Iris pigment epithelial cell (primary cell): Measurements from ENCODE around the gene SRSF10.
"Not testable (repeated sequence)": the region's sequence is repeated elsewhere in the genome, so short reads cannot be mapped to it uniquely, and the experiment has no call there.

Source experiments
- DNase-seq: peaks from one replicate; pipeline ENCODE4 v3.0.0-alpha.2; 2011; ENCODE audit warnings: low read depth

Gene SRSF10

DNA sequence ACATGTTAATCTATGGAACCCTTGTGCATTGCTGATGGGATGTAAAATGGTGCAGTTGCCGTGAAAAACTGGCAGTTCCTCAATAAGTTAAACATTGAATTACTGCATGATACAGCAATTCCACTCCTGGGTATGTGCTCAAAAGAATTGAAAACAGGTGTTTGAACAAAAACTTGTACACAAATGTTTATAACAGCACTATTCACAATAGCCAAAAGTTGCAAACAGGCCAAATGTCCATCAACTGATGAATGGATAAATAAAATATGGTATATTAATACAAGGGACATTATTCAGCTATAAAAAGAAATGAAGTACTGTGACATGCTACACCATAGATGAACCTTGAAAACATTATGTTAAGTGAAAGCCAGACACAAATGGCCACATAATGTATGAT is 17.7 kb upstream of the SRSF10 start:
- no peak for DNase-seq

DNA sequence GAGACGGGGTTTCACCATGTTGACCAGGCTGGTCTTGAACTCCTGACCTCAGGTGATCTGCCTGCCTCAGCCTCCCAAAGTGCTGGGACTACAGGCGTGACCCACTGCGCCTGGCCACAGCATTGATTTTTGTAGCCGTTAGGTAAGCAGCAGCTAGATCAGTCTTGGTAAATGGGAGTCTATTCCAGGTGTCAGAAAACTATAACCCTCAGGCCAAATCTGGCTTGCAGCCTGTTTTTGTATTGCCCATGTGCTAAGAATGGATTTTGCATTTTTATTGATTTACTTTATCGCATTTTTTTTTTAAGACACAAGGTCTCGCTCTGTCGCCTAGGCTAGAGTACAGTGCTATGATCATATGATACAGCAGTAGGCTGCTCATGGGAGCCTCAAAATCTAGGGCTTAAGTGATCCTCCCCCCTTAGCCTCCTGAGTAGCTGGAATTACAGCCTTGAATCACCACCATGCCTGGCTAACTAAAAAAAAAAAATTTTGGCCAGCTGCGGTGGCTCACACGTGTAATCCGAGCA is 16.6 kb upstream of the SRSF10 start:
- DNase-seq, result no peak

DNA sequence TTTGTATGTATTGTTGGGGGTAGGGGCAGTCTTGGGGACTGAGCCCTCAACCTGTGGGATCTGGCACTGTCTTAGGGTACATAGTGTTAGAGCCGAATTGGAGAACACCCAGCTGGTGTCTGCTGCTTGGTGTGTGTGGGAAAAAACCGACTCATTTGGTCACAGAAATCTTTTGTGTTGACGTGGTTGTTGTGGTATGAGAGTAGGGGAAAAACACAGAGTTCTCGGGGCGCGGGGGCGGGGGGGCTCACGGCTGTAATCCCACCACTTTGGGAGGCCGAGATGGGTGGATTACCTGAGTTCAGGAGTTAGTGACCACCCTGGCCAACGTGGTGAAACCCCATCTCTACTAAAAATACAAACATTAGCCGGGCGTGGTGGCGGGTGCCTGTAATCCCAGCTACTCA is 15.3 kb upstream of the SRSF10 start:
- peak; percentile 69 for DNase-seq

DNA sequence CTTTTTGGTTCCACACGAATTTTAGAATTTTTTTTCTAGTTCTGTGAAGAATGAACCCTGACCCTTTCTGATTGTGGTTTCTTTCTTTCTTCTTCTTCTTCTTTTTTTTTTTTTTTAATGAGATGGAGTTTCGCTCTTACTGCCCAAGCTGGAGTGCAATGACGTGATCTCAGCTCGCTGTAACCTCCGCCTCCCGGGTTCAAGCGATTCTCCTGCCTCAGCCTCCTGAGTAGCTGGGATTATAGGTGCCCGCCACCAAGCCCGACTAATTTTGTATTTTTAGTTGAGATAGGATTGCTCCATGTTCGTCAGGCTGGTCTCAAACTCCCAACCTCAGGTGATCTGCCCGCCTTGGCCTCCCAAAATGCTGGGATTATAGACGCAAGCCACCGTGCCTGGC is 11.9 kb upstream of the SRSF10 start:
- not testable (repeated sequence) for DNase-seq

- DNase-seq, result no peak
Measured at GRCh38 chr1:23989263-23989662, 9.1 kb upstream of the SRSF10 start.

GRCh38 chr1:23987038-23987437 is 6.9 kb upstream of the SRSF10 start:
- DNase-seq, result not testable (repeated sequence)

- DNase-seq, result peak; percentile 74
Measured at GRCh38 chr1:23984417-23985186, 4.5 kb upstream of the SRSF10 start.

DNA sequence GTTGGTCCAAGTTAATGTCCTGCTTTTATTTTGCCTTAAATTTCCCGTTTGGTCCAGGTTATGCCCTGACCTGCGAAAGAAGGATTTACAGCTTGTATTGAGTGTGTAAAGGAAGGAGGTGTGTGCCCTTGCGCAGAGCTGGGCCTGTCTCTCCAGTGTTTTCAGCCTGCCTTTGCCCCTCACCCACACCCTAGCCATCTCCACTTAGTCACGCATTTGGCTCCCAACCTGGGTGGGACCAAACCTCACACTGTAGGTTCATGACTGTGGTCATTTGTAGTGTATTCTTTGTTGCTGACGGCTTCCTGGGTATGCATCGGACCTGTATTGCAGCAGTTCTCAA is 572 bp upstream of the SRSF10 start:
- DNase-seq, result peak; percentile 73

DNA sequence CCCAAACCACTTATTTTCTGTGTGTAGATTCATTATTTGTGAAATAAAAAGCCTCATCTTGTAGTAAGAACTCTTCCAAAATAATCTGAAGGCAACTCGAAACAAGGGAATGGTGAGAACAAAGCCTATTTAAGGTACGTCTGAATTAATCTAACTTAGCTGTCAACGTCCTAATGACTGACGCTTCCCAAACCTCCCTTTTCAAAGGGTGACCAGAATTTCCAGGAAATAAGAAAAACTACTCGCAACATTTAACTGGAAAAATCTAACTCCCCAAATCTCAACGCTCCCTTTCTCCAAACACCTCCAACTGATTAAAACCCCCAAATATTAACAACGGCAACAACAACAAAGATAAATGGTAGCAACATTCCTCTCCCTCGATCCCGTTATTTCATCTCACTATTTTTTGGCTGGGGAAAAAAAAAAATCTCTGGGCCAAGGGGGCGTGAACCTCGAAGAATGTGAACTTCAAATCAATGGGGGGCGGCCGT is 693 bp downstream of the SRSF10 start:
- no peak for DNase-seq

GRCh38 chr1:23978805-23979204 is 1.3 kb downstream of the SRSF10 start:
- DNase-seq, result no peak

GRCh38 chr1:23977854-23978191 is 2.3 kb downstream of the SRSF10 start:
- DNase-seq, result no peak

- DNase-seq, result no peak
Measured at GRCh38 chr1:23977187-23977853, 2.8 kb downstream of the SRSF10 start.

GRCh38 chr1:23967871-23968270 is 12.3 kb downstream of the SRSF10 start:
- no peak for DNase-seq

DNA sequence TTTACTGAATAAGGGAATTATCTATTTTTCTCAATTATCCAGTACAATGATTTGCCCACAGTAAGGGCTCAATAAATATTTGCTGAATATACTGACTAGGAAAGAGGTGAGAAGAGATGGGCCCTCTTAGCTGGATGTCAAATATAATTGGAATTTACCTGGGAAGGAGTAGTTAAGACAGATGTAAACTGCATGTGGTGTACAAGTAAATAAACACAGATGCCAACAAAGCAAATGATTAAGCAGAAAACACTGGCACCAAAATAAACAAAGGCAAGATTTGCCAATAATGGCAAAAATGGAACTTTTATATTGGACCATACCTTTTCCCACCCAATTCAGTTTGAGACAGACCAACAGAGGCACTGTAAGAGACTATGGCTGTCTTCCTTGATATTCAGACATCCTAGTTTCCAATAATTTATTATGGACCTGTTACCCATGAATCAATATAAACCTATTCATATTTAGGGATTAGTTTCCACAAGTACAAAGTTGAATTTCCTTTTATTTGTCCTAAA is 13.1 kb downstream of the SRSF10 start:
- no peak for DNase-seq

DNA sequence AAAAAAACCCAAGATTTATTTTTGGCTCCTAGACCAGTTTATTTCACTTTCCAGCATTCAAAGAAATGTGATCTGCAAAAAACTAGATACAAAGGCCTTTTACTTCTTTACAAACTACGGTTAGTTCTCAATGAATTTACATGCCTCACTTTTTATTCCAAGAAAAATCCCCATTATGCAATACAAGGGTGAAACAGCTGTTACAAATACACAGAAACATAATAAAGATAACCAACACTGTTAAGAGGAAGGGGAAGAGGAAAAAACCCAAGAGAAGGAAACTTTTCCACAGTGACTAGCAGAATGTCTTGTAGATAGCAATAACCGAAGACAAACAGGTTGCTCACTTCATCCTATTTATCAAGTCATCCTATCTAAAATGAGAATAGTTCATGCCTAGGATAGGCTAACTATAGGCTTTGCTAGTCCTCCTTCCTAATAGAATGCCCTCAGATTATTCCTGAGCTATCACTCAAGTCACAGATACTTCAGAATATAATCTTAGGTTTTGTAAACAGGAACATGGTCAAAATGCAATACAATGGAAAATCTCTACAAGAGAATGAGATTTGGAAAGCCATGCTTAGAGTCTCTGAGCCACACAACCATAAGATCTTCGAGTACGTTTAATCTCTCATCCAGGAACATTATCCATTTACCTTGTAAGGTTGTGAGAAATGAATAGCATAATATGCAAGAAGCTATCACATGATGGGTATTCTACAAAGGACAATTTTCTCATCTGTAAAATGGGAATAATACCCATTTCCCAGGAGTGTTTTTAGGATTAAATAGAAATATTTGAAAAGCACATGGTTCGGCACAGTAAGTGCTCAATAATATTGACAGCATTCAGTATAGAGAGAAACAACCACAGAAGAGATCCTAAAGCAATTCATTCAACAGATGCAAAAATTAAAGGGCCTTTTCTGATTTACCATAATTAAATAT is 15.1 kb downstream of the SRSF10 start:
- peak; percentile 50 for DNase-seq

GRCh38 chr1:23964235-23964668 is 15.9 kb downstream of the SRSF10 start:
- DNase-seq, result no peak

- DNase-seq, result no peak
Measured at GRCh38 chr1:23963617-23964234, 16.4 kb downstream of the SRSF10 start.

GRCh38 chr1:23960291-23961020 is 19.7 kb downstream of the SRSF10 start:
- DNase-seq, result peak; percentile 39

GRCh38 chr1:23959461-23960290 is 20.5 kb downstream of the SRSF10 start, which contains the start of gene PNRC2:
PNRC2 (plus strand) TSS chr1:23959828; CDS start chr1:23961458, 1,630 bp downstream.
- DNase-seq, result peak; percentile 97
